Muscle layer of colon (tissue), 2 donors: ENCODE data around the gene RBP3.

Experiments used
- H3K27ac ChIP-seq: one replicate; pipeline ENCODE4 v1.7.0; 2013; ENCODE audit warnings: low read depth, mild to moderate bottlenecking, low read length, moderate library complexity
- H3K27me3 ChIP-seq, 2 donors: one replicate each; pipeline ENCODE4 v1.7.0; 2013; ENCODE audit warnings: low read length in 2 of 2, mild to moderate bottlenecking in 2 of 2; ENCODE audit not compliant: insufficient read depth in 2 of 2, control insufficient read depth in 1 of 2
- H3K36me3 ChIP-seq: one replicate; pipeline ENCODE4 v1.7.0; 2013; ENCODE audit warnings: mild to moderate bottlenecking, low read length; ENCODE audit not compliant: insufficient read depth
- H3K4me1 ChIP-seq: one replicate; pipeline ENCODE4 v1.7.0; 2013; ENCODE audit warnings: mild to moderate bottlenecking, low read length; ENCODE audit not compliant: insufficient read depth
- H3K4me3 ChIP-seq, 2 donors: one replicate each; pipeline ENCODE4 v1.7.0; 2013; ENCODE audit warnings: low read length in 2 of 2, low read depth in 1 of 2, mild to moderate bottlenecking in 1 of 2, moderate library complexity in 1 of 2
- H3K9ac ChIP-seq: one replicate; pipeline ENCODE4 v1.7.0; 2013; ENCODE audit warnings: low read length
- H3K9me3 ChIP-seq: one replicate; pipeline ENCODE4 v1.7.0; 2013; ENCODE audit warnings: mild to moderate bottlenecking, low read length
- donor health status: abdominal sarcoma.
- donor health status: Adenocarcinoma of cecum.

The RBP3 gene

GRCh38 chr10:47339759-47340607 is 8.2 kb upstream of the RBP3 start:
- Histone ChIP-seq H3K36me3 (no peaks in the 10 kb centered on the region), H3K4me1 (no peaks in the 10 kb centered on the region), H3K9ac (no peak overlapping the region), H3K9me3 (no peaks in the 10 kb centered on the region), H3K27ac (no peak overlapping the region), H3K27me3 (no peaks in the 10 kb centered on the region), H3K4me3 (no peak overlapping the region)

GRCh38 chr10:47340608-47341170 is 7.5 kb upstream of the RBP3 start:
- no peaks in the 10 kb centered on the region for H3K36me3 ChIP-seq
- no peak overlapping the region for H3K4me3 ChIP-seq
- no peak overlapping the region for H3K9ac ChIP-seq
- no peaks in the 10 kb centered on the region for H3K27me3 ChIP-seq
- H3K27ac ChIP-seq: no peak overlapping the region
- no peaks in the 10 kb centered on the region for H3K9me3 ChIP-seq
- H3K4me1 ChIP-seq: no peaks in the 10 kb centered on the region

GRCh38 chr10:47344996-47345870 is 2.9 kb upstream of the RBP3 start:
- no peak overlapping the region for H3K27ac ChIP-seq
- H3K9me3 ChIP-seq: no peaks in the 10 kb centered on the region
- H3K9ac ChIP-seq: no peak overlapping the region
- no peaks in the 10 kb centered on the region for H3K4me1 ChIP-seq
- H3K27me3 ChIP-seq: no peaks in the 10 kb centered on the region
- H3K4me3 ChIP-seq: no peak overlapping the region
- no peaks in the 10 kb centered on the region for H3K36me3 ChIP-seq

- no peak overlapping the region for H3K27ac ChIP-seq
- H3K27me3 ChIP-seq: no peaks in the 10 kb centered on the region
- H3K9me3 ChIP-seq: no peaks in the 10 kb centered on the region
- no peaks in the 10 kb centered on the region for H3K36me3 ChIP-seq
- no peak overlapping the region for H3K9ac ChIP-seq
- no peaks in the 10 kb centered on the region for H3K4me1 ChIP-seq
- H3K4me3 ChIP-seq: no peak overlapping the region
Measured at GRCh38 chr10:47346581-47347302, 1.4 kb upstream of the RBP3 start.

GRCh38 chr10:47347303-47347675 is 874 bp upstream of the RBP3 start:
- Histone ChIP-seq H3K27me3 (no peaks in the 10 kb centered on the region), H3K27ac (no peak overlapping the region), H3K4me1 (no peaks in the 10 kb centered on the region), H3K9me3 (no peaks in the 10 kb centered on the region), H3K36me3 (no peaks in the 10 kb centered on the region), H3K4me3 (no peak overlapping the region), H3K9ac (no peak overlapping the region)

- Histone ChIP-seq H3K27me3 (no peaks in the 10 kb centered on the region), H3K9ac (no peak overlapping the region), H3K4me1 (no peaks in the 10 kb centered on the region), H3K36me3 (no peaks in the 10 kb centered on the region), H3K9me3 (no peaks in the 10 kb centered on the region), H3K27ac (no peak overlapping the region), H3K4me3 (no peak overlapping the region)
Measured at GRCh38 chr10:47348661-47349470, 703 bp downstream of the RBP3 start.

- no peak overlapping the region for H3K4me3 ChIP-seq
- H3K27ac ChIP-seq: no peak overlapping the region
- H3K27me3 ChIP-seq: no peaks in the 10 kb centered on the region
- H3K4me1 ChIP-seq: no peaks in the 10 kb centered on the region
- H3K9ac ChIP-seq: no peak overlapping the region
- H3K9me3 ChIP-seq: no peaks in the 10 kb centered on the region
- no peaks in the 10 kb centered on the region for H3K36me3 ChIP-seq
Measured at GRCh38 chr10:47349516-47349915, 1.4 kb downstream of the RBP3 start.

GRCh38 chr10:47349941-47350371 is 1.8 kb downstream of the RBP3 start:
- Histone ChIP-seq H3K4me1 (no peaks in the 10 kb centered on the region), H3K4me3 (no peak overlapping the region), H3K27ac (no peak overlapping the region), H3K9me3 (no peaks in the 10 kb centered on the region), H3K36me3 (no peaks in the 10 kb centered on the region), H3K27me3 (no peaks in the 10 kb centered on the region), H3K9ac (no peak overlapping the region)

GRCh38 chr10:47350671-47351640 is 2.8 kb downstream of the RBP3 start:
- Histone ChIP-seq H3K9ac (no peak overlapping the region), H3K4me1 (no peaks in the 10 kb centered on the region), H3K27me3 (no peaks in the 10 kb centered on the region), H3K9me3 (no peaks in the 10 kb centered on the region), H3K27ac (no peak overlapping the region), H3K36me3 (no peaks in the 10 kb centered on the region), H3K4me3 (no peak overlapping the region)
